ENCODE data around the gene KRT83. TPM values are rescaled to one million over a fixed set of nuclear protein-coding genes. Genes with fewer than 3 reads are reported as not detected.

Gene KRT83
- total RNA-seq, 6 experiments from 2014 or later = not detected

DNA sequence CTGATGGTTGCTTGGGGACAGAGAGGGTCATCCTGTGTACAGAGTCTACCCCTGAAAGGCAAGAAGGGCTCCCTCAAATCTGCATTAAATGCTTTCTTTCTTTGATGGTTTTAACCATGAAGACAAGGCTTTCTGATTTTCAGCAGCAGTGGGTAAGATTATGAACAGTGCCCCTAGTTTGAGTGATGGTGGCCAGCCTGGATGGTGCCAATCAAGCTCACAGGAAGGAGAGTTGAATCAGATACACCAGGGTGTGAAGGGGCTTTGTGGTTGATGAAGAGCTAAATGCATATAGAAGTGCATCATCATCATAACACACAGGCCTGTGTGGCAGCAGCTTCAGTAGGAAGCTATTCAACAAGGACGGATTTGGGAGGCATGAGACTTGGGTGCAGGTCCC lies 40.4 kb upstream of the KRT83 start:
- no peaks in the 10 kb centered on the region for H3K4me1 Mint-ChIP-seq (ENCODE audit: low read depth)
- no peak overlapping the region for H3K27ac Mint-ChIP-seq
- H3K27me3 Mint-ChIP-seq (ENCODE audit: insufficient read depth) = peaks cover 41% of the 10 kb centered on the region
- DNase-seq = no peak
- no peaks in the 10 kb centered on the region for H3K36me3 Mint-ChIP-seq (ENCODE audit: low read depth)
- no peaks in the 10 kb centered on the region for H3K9me3 Mint-ChIP-seq
- no peak overlapping the region for H3K4me3 Mint-ChIP-seq
- TF ChIP-seq, protein P1, sequence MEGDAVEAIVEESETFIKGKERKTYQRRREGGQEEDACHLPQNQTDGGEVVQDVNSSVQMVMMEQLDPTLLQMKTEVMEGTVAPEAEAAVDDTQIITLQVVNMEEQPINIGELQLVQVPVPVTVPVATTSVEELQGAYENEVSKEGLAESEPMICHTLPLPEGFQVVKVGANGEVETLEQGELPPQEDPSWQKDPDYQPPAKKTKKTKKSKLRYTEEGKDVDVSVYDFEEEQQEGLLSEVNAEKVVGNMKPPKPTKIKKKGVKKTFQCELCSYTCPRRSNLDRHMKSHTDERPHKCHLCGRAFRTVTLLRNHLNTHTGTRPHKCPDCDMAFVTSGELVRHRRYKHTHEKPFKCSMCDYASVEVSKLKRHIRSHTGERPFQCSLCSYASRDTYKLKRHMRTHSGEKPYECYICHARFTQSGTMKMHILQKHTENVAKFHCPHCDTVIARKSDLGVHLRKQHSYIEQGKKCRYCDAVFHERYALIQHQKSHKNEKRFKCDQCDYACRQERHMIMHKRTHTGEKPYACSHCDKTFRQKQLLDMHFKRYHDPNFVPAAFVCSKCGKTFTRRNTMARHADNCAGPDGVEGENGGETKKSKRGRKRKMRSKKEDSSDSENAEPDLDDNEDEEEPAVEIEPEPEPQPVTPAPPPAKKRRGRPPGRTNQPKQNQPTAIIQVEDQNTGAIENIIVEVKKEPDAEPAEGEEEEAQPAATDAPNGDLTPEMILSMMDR (IDR thresholded peaks at IDR 0.05) = no peak

DNA sequence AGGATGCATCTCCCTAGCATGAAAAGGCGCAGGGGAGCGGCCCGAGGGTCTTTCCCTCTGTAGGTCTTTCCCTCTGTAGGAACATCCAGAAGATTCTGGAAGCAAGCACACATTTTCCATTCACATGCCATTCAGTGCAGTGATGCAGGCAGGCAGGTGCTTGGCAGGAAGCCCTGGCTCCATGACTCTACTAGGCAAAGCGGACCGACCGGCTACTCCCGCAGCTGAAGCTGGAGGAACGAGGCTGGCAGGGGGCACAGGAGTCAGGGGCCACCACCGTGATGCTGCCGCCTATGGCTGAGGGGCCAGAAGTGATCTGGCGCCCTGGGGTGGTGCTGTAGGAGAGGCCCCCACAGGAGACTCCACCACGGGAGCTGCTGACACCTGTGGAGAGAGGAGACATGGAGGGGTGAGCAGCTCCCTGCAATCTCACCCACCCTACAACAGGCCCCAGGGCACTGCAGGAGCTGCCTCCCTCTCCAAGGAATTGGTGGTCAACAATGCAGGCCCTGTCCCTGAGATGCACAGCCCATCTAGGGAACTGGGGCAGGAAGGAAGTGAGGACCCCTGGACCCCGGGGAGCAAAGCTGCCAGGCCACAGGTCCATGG lies 39.6 kb upstream of the KRT83 start:
- DNase-seq = no peak
- TF ChIP-seq, protein P1 (IDR thresholded peaks at IDR 0.05) = no peak
- Mint-ChIP-seq H3K4me3 (no peak overlapping the region), H3K4me1 (ENCODE audit: low read depth) (no peaks in the 10 kb centered on the region), H3K36me3 (ENCODE audit: low read depth) (no peaks in the 10 kb centered on the region), H3K27me3 (ENCODE audit: insufficient read depth) (peaks cover 37% of the 10 kb centered on the region), H3K9me3 (no peaks in the 10 kb centered on the region), H3K27ac (no peak overlapping the region)

DNA sequence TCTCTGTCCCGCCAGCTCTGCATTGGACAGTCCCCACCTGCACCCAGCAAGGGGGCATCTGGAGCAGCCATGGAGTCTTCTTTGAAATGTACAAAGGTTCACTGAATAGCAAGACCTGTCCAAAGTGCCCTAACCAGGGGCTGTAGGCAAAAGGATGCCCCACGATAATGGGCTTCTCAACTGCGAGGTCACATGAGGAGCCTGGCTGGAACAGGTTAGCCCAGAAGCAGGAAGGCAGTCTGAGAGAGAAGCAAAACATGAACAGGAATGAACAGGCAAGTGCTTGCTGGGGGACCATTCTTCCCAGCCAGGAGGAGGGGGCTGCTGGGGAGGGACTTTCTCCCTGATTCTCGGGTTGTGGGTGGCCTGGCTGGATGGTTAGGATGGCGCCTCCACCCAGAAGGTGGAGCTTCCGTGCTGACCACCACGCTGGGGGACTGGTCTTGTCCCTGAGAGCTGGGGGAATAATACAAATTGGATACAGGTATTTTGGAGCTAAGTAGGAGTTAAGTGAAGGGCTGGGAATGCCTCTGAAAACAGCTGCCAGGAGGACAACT lies 39.0 kb upstream of the KRT83 start:
- Mint-ChIP-seq H3K9me3 (no peaks in the 10 kb centered on the region), H3K36me3 (ENCODE audit: low read depth) (no peaks in the 10 kb centered on the region), H3K4me3 (no peak overlapping the region), H3K4me1 (ENCODE audit: low read depth) (peaks cover 5% of the 10 kb centered on the region), H3K27ac (no peak overlapping the region), H3K27me3 (ENCODE audit: insufficient read depth) (peaks cover 34% of the 10 kb centered on the region)
- TF ChIP-seq, protein P1 (IDR thresholded peaks at IDR 0.05) = no peak
- DNase-seq = no peak

DNA sequence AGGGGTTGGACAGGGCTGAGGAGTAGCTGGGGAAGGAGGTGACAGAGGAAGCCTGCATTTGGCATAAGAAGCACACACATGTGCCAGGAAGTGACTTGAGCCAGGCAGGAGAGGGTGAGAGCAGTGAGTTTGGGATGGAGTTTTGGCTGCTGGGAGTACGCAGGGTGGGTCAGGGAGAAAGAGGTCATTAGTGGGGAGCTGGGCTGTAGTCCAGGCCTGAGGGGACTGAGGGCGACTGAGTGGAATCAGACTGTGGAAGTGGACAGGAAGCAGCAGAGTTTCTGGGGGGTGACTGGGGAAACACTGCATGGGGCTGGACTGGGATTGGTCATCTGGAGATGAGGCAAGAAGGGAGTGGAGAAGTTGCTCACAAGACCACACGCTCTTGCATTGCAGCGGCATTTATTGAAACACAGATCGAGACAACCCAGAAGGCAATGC lies 38.4 kb upstream of the KRT83 start:
- Mint-ChIP-seq H3K36me3 (ENCODE audit: low read depth) (no peaks in the 10 kb centered on the region), H3K27me3 (ENCODE audit: insufficient read depth) (peaks cover 35% of the 10 kb centered on the region), H3K4me3 (no peak overlapping the region), H3K9me3 (no peaks in the 10 kb centered on the region), H3K27ac (no peak overlapping the region), H3K4me1 (ENCODE audit: low read depth) (peaks cover 10% of the 10 kb centered on the region)
- TF ChIP-seq, protein P1 (IDR thresholded peaks at IDR 0.05) = no peak
- DNase-seq = no peak

DNA sequence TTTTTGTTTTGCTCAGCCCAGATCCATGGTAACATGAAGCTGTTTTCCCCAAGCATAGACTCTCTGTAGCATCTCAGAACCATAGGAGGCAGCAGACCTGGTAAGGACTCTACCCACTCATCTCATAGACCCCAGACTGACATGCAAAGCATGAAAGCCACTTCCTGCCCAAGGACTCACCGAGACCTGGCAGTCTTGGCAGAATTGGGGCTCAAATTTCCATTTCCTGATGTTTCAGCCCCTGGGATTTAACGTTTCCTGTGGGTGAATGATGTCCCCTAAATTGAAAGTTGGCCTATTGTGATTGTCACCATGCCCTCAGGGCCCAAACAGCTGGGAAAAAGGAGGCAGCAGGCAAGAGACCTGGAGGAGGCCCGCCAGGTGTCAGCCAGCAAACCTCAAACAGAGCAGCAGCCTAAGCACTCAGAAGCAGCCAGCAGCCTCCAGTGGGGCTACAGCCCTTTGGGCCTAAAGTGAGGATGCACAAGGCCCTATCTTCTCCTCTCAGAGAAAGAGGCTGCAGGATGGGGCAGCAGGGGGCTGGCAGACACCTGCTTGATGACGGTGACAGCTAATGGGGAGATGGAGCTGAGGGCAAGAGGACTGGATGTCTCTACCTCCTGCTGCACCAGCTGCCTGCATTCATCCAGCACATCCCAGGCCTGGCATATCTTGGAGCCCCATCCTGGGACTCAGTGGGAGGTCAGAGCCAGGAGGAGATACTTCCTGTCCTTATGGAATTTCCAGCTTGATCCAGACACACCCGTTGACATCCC lies 37.6 kb upstream of the KRT83 start:
- H3K4me3 Mint-ChIP-seq = no peak overlapping the region
- TF ChIP-seq, protein P1 (IDR thresholded peaks at IDR 0.05) = no peak
- H3K27ac Mint-ChIP-seq = no peak overlapping the region
- no peak for DNase-seq
- peaks cover 10% of the 10 kb centered on the region for H3K4me1 Mint-ChIP-seq (ENCODE audit: low read depth)
- H3K9me3 Mint-ChIP-seq = no peaks in the 10 kb centered on the region
- H3K36me3 Mint-ChIP-seq (ENCODE audit: low read depth) = no peaks in the 10 kb centered on the region
- peaks cover 37% of the 10 kb centered on the region for H3K27me3 Mint-ChIP-seq (ENCODE audit: insufficient read depth)
